Body of pancreas (tissue), 4 donors: ENCODE data around the gene GUK1.

ENCODE experiments used
- POLR2A ChIP-seq, 3 donors: fragments of 450-650 bp; IDR thresholded peaks; one replicate each; pipeline ENCODE4 v1.6.1; 2016; ENCODE audit warnings: antibody characterized with exemption in 3 of 3, mild to moderate bottlenecking in 2 of 3
- TF ChIP-seq, protein P1 (sequence below), 7 experiments: fragments of 450-650 bp in 4 of 7; fragments of 200-600 bp in 3 of 7; sonication (generic) in 3 of 7; IDR thresholded peaks; one replicate each; pipeline ENCODE4 v1.5.1; 2016 to 2019; ENCODE audit warnings: antibody characterized with exemption in 7 of 7

- TF ChIP-seq, protein P1, sequence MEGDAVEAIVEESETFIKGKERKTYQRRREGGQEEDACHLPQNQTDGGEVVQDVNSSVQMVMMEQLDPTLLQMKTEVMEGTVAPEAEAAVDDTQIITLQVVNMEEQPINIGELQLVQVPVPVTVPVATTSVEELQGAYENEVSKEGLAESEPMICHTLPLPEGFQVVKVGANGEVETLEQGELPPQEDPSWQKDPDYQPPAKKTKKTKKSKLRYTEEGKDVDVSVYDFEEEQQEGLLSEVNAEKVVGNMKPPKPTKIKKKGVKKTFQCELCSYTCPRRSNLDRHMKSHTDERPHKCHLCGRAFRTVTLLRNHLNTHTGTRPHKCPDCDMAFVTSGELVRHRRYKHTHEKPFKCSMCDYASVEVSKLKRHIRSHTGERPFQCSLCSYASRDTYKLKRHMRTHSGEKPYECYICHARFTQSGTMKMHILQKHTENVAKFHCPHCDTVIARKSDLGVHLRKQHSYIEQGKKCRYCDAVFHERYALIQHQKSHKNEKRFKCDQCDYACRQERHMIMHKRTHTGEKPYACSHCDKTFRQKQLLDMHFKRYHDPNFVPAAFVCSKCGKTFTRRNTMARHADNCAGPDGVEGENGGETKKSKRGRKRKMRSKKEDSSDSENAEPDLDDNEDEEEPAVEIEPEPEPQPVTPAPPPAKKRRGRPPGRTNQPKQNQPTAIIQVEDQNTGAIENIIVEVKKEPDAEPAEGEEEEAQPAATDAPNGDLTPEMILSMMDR (IDR thresholded peaks at IDR 0.05): no peak
- TF ChIP-seq POLR2A (IDR thresholded peaks at IDR 0.05): no peak
These were observed 39.1 kb upstream of the GUK1 start for GRCh38 chr1:228100822-228101613.
